HepG2 (cell line): Measurements from ENCODE around the gene ANAPC16. TPM values are rescaled to one million over a fixed set of nuclear protein-coding genes. Genes with fewer than 3 reads are reported as not detected.

Experiments used
- ARNTL ChIP-seq: sonication (generic); formaldehyde crosslinking; IDR thresholded peaks from 2 replicates; pipeline ENCODE4 v1.4.0; 2020; ENCODE audit warnings: mild to moderate bottlenecking, missing genetic modification reagents
- ATAD3A ChIP-seq: sonication (generic); formaldehyde crosslinking; IDR thresholded peaks from 2 replicates; pipeline ENCODE4 v1.4.0; 2020; ENCODE audit warnings: missing genetic modification reagents
- ATF7 ChIP-seq, 2 experiments: fragments of 450-650 bp in 1 of 2; sonication (generic) in 1 of 2; formaldehyde crosslinking in 1 of 2; IDR thresholded peaks; 2 replicates each; pipeline versions ENCODE4 v1.4.0 to v1.6.1; 2016 to 2020; ENCODE audit warnings: antibody characterized with exemption in 1 of 2, mild to moderate bottlenecking in 1 of 2, missing genetic modification reagents in 1 of 2
- FOXJ3 ChIP-seq: sonication (generic); formaldehyde crosslinking; IDR thresholded peaks from 2 replicates; pipeline ENCODE4 v1.4.0; 2020; ENCODE audit warnings: missing genetic modification reagents, mild to moderate bottlenecking, borderline replicate concordance
- HINFP ChIP-seq: sonication (generic); formaldehyde crosslinking; IDR thresholded peaks from 2 replicates; pipeline ENCODE4 v1.4.0; 2020; ENCODE audit warnings: low read depth, mild to moderate bottlenecking, missing genetic modification reagents
- HNF1A ChIP-seq, 2 experiments: sonication (generic) in 1 of 2; formaldehyde crosslinking in 1 of 2; IDR thresholded peaks; 2 replicates each; pipeline versions ENCODE4 v1.4.0 to v1.6.1; 2016 to 2020; ENCODE audit warnings: borderline replicate concordance in 1 of 2, low read depth in 1 of 2, mild to moderate bottlenecking in 1 of 2, missing genetic modification reagents in 1 of 2
- JDP2 ChIP-seq: sonication (generic); formaldehyde crosslinking; IDR thresholded peaks from 2 replicates; pipeline ENCODE4 v1.8.1; 2022; ENCODE audit warnings: missing genetic modification reagents, borderline replicate concordance
- MIXL1 ChIP-seq: IDR thresholded peaks from 2 replicates; pipeline ENCODE4 v1.6.1; 2016
- PCBP1 ChIP-seq: fragments of 200-400 bp; formaldehyde crosslinking; IDR thresholded peaks from 2 replicates; pipeline ENCODE4 v1.6.1; 2017; ENCODE audit warnings: mild to moderate bottlenecking, low read depth, low read length, borderline replicate concordance
- POLR2AphosphoS5 ChIP-seq: IDR thresholded peaks from 2 replicates; pipeline ENCODE4 v1.6.1; 2012; ENCODE audit warnings: low read depth, low read length
- SAP130 ChIP-seq: IDR thresholded peaks from 2 replicates; pipeline ENCODE4 v1.6.1; 2016; ENCODE audit warnings: low read depth
- SMAD1 ChIP-seq: sonication (generic); formaldehyde crosslinking; IDR thresholded peaks from 2 replicates; pipeline ENCODE4 v1.4.0; 2020; ENCODE audit warnings: missing genetic modification reagents, low read depth, mild to moderate bottlenecking, borderline replicate concordance
- SMYD3 ChIP-seq: sonication (generic); formaldehyde crosslinking; IDR thresholded peaks from 2 replicates; pipeline ENCODE4 v1.8.1; 2023; ENCODE audit warnings: mild to moderate bottlenecking, missing genetic modification reagents
- XBP1 ChIP-seq: sonication (generic); formaldehyde crosslinking; IDR thresholded peaks from 2 replicates; pipeline ENCODE4 v1.5.0; 2020; ENCODE audit warnings: missing genetic modification reagents
- ZBTB8A ChIP-seq: sonication (generic); formaldehyde crosslinking; IDR thresholded peaks from 2 replicates; pipeline ENCODE4 v1.4.0; 2020; ENCODE audit warnings: mild to moderate bottlenecking, low read depth, missing genetic modification reagents, borderline replicate concordance
- ZFP36L1 ChIP-seq: sonication (generic); formaldehyde crosslinking; IDR thresholded peaks from 2 replicates; pipeline ENCODE4 v1.8.0; 2022; ENCODE audit warnings: mild to moderate bottlenecking, missing genetic modification reagents, moderate library complexity
- ZMYM2 ChIP-seq: sonication (generic); formaldehyde crosslinking; IDR thresholded peaks from 2 replicates; pipeline ENCODE4 v1.8.0; 2022; ENCODE audit warnings: mild to moderate bottlenecking, missing genetic modification reagents
- ZNF121 ChIP-seq: sonication (generic); formaldehyde crosslinking; IDR thresholded peaks from 2 replicates; pipeline ENCODE4 v1.5.0; 2020; ENCODE audit warnings: mild to moderate bottlenecking, missing genetic modification reagents
- ZNF282 ChIP-seq: fragments of 450-650 bp; IDR thresholded peaks from 2 replicates; pipeline ENCODE4 v1.6.1; 2018; ENCODE audit not compliant: partially characterized antibody
- ZNF30 ChIP-seq: sonication (generic); formaldehyde crosslinking; IDR thresholded peaks from 2 replicates; pipeline ENCODE4 v1.5.0; 2020; ENCODE audit warnings: mild to moderate bottlenecking, missing genetic modification reagents
- ZNF510 ChIP-seq: sonication (generic); formaldehyde crosslinking; IDR thresholded peaks from 2 replicates; pipeline ENCODE4 v1.4.0; 2020; ENCODE audit warnings: low read depth, mild to moderate bottlenecking, missing genetic modification reagents
- ZNF792 ChIP-seq: IDR thresholded peaks from 2 replicates; pipeline ENCODE4 v1.6.1; 2016
- polyA plus RNA-seq, 8 experiments: library from polyadenylated mRNA; depleted of rRNA in 3 of 8; stranded (reverse) in 7 of 8; unstranded in 1 of 8; fragments of >200 nt; fragmentation: Illumina TruSeq in 4 of 8; extraction: Trizol in 4 of 8; gene quantifications; 2 replicates each; pipeline versions ENCODE4 v1.2.1 to v1.2.3, GENCODE V29; 2011 to 2016; ENCODE audit warnings: low read depth in 4 of 8, missing spikeins in 1 of 8, mixed read lengths in 1 of 8; ENCODE audit not compliant: insufficient read depth in 1 of 8
- total RNA-seq, 5 experiments: library from RNA; depleted of rRNA; stranded (reverse); fragments of >200 nt; fragmentation: Illumina TruSeq; extraction: Trizol; gene quantifications; 2 replicates each; pipeline ENCODE4 v1.2.3, GENCODE V29; 2016; ENCODE audit warnings: low read depth in 1 of 5
- TF ChIP-seq, protein P1 (sequence below): sonication (generic); formaldehyde crosslinking; IDR thresholded peaks from 2 replicates; pipeline ENCODE4 v1.5.1; 2020; ENCODE audit warnings: missing genetic modification reagents, mild to moderate bottlenecking, borderline replicate concordance

ANAPC16 gene
- total and polyA plus RNA-seq, 2 of the 13 experiments (the other 11 are each of a cell fraction or from before 2014, with no cell fraction given), result 74.8 to 89.4 TPM

- TF ChIP-seq HNF1A (IDR thresholded peaks at IDR 0.05; ENCODE audit: low read depth) (no peak), HNF1A (CRISPR knock-in tag; IDR thresholded peaks at IDR 0.05; ENCODE audit: borderline replicate concordance) (no peak), MIXL1 (peak; percentile 1; the same call in 1 of the 2 replicates), FOXJ3 (CRISPR knock-in tag) (no peak), XBP1 (no peak), ZNF282 (no peak), ZNF792 (no peak), ZBTB8A (CRISPR knock-in tag) (no peak; the same call in 1 of the 2 replicates), ATF7 (IDR thresholded peaks at IDR 0.05) (no peak), ATF7 (CRISPR knock-in tag; IDR thresholded peaks at IDR 0.05) (no peak), ZNF510 (CRISPR knock-in tag) (no peak), ZNF30 (CRISPR knock-in tag) (0 out of 2 replicates have a peak, but pooled peaks have one; percentile 37), HINFP (CRISPR knock-in tag) (no peak), POLR2AphosphoS5 (peak; percentile 36; the same call in 1 of the 2 replicates), JDP2 (CRISPR knock-in tag) (no peak), SMAD1 (CRISPR knock-in tag) (no peak), ZFP36L1 (no peak), PCBP1 (no peak), ZMYM2 (CRISPR knock-in tag) (no peak), ATAD3A (CRISPR knock-in tag) (no peak), SAP130 (CRISPR knock-in tag) (peak; percentile 15), ZNF121 (CRISPR knock-in tag) (peak; percentile 41; the same call in 1 of the 2 replicates), ARNTL (CRISPR knock-in tag) (no peak), SMYD3 (CRISPR knock-in tag) (no peak)
- TF ChIP-seq, protein P1, sequence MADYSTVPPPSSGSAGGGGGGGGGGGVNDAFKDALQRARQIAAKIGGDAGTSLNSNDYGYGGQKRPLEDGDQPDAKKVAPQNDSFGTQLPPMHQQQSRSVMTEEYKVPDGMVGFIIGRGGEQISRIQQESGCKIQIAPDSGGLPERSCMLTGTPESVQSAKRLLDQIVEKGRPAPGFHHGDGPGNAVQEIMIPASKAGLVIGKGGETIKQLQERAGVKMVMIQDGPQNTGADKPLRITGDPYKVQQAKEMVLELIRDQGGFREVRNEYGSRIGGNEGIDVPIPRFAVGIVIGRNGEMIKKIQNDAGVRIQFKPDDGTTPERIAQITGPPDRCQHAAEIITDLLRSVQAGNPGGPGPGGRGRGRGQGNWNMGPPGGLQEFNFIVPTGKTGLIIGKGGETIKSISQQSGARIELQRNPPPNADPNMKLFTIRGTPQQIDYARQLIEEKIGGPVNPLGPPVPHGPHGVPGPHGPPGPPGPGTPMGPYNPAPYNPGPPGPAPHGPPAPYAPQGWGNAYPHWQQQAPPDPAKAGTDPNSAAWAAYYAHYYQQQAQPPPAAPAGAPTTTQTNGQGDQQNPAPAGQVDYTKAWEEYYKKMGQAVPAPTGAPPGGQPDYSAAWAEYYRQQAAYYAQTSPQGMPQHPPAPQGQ (CRISPR knock-in tag), result no peak; the same call in 1 of the 2 replicates
Observed at GRCh38 chr10:72274730-72275350, 59.0 kb downstream of the ANAPC16 start (continued).
